ENCODE measurements around the gene RBM47.

The RBM47 gene

GRCh38 chr4:40626183-40626990 is 3.3 kb downstream of the RBM47 start:
- in situ Hi-C loops (cut with HindIII; ENCODE audit: low sequenced_read_pairs), result no loop called here

- in situ Hi-C loops (cut with HindIII; ENCODE audit: low sequenced_read_pairs), result no loop called here
Measured at GRCh38 chr4:40623707-40624106, 6.0 kb downstream of the RBM47 start.

- in situ Hi-C loops (cut with HindIII; ENCODE audit: low sequenced_read_pairs), result no loop called here
Measured at GRCh38 chr4:40622913-40623312, 6.8 kb downstream of the RBM47 start.

- in situ Hi-C loops (cut with HindIII; ENCODE audit: low sequenced_read_pairs), result no loop called here
Measured at GRCh38 chr4:40621592-40622512, 7.8 kb downstream of the RBM47 start.

GRCh38 chr4:40621229-40621591 is 8.5 kb downstream of the RBM47 start:
- in situ Hi-C loops (cut with HindIII; ENCODE audit: low sequenced_read_pairs), result no loop called here

- in situ Hi-C loops (cut with HindIII; ENCODE audit: low sequenced_read_pairs), result loop anchor here (5.0 kb wide), 1 partner anchor 37 kb away; no protein-coding TSS in a partner anchor
Measured at GRCh38 chr4:40619600-40619999, 10.1 kb downstream of the RBM47 start.

- in situ Hi-C loops (cut with HindIII; ENCODE audit: low sequenced_read_pairs), result loop anchor here (5.0 kb wide), 1 partner anchor 36 kb away; no protein-coding TSS in a partner anchor
Measured at GRCh38 chr4:40617872-40618271, 11.8 kb downstream of the RBM47 start.

- in situ Hi-C loops (cut with HindIII; ENCODE audit: low sequenced_read_pairs), result no loop called here
Measured at GRCh38 chr4:40614031-40614430, 15.6 kb downstream of the RBM47 start.

GRCh38 chr4:40613456-40613855 is 16.2 kb downstream of the RBM47 start:
- in situ Hi-C loops (cut with HindIII; ENCODE audit: low sequenced_read_pairs), result no loop called here

- in situ Hi-C loops (cut with HindIII; ENCODE audit: low sequenced_read_pairs), result no loop called here
Measured at GRCh38 chr4:40612831-40613230, 16.8 kb downstream of the RBM47 start.

GRCh38 chr4:40612283-40612682 is 17.4 kb downstream of the RBM47 start:
- in situ Hi-C loops (cut with HindIII; ENCODE audit: low sequenced_read_pairs), result no loop called here

GRCh38 chr4:40608628-40609027 is 21.0 kb downstream of the RBM47 start:
- in situ Hi-C loops (cut with HindIII; ENCODE audit: low sequenced_read_pairs), result no loop called here

- in situ Hi-C loops (cut with HindIII; ENCODE audit: low sequenced_read_pairs), result no loop called here
Measured at GRCh38 chr4:40607221-40607620, 22.4 kb downstream of the RBM47 start.

GRCh38 chr4:40606239-40606767 is 23.4 kb downstream of the RBM47 start:
- in situ Hi-C loops (cut with HindIII; ENCODE audit: low sequenced_read_pairs), result no loop called here

GRCh38 chr4:40603281-40603680 is 26.4 kb downstream of the RBM47 start:
- in situ Hi-C loops (cut with HindIII; ENCODE audit: low sequenced_read_pairs), result no loop called here

- in situ Hi-C loops (cut with HindIII; ENCODE audit: low sequenced_read_pairs), result no loop called here
Measured at GRCh38 chr4:40601641-40602040, 28.0 kb downstream of the RBM47 start.

- in situ Hi-C loops (cut with HindIII; ENCODE audit: low sequenced_read_pairs), result no loop called here
Measured at GRCh38 chr4:40600850-40601249, 28.8 kb downstream of the RBM47 start.

GRCh38 chr4:40599431-40599830 is 30.2 kb downstream of the RBM47 start:
- in situ Hi-C loops (cut with HindIII; ENCODE audit: low sequenced_read_pairs), result no loop called here

- in situ Hi-C loops (cut with HindIII; ENCODE audit: low sequenced_read_pairs), result no loop called here
Measured at GRCh38 chr4:40596522-40596921, 33.1 kb downstream of the RBM47 start.

GRCh38 chr4:40595981-40596380 is 33.7 kb downstream of the RBM47 start:
- in situ Hi-C loops (cut with HindIII; ENCODE audit: low sequenced_read_pairs), result no loop called here

Measured in endothelial cell of hepatic sinusoid (primary cell).